Measurements from ENCODE around the gene IL17A. TPM values are rescaled to one million over a fixed set of nuclear protein-coding genes. Genes with fewer than 3 reads are reported as not detected.

IL17A gene
- total and polyA plus RNA-seq, 10 donors: not detected

DNA sequence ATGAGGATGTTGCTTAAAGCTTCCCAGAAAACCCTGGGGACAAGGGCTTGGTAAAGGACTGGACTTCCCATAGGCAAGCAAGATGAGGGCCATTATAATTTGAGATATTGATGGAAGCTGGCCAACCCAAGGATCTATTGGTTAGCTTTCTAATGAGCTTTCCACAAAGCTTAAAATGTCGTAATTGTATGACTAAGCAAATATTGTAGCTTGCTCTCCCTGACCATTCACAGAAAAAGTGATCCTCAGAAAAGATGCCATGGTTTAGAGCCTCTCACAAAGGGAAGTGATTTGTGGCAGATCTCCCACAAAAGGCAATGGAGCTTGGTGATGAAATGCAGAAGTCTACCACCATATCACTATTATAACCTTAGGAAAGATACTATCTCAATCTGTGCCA, 44.5 kb downstream of the IL17A start:
- Histone ChIP-seq H3K9me3 (no peaks in the 10 kb centered on the region), H3K27ac (no peak overlapping the region), H3K4me3 (no peak overlapping the region), H3K27me3 (replicated peaks in 1 of 7) (peaks cover 0 to 16% (median 0%) of the 10 kb centered on the region in 7 donors), H3K4me1 (no peaks in the 10 kb centered on the region), H3K36me3 (no peaks in the 10 kb centered on the region)
- no peak for TF ChIP-seq POLR2A (IDR thresholded peaks at IDR 0.05)
- no peak for TF ChIP-seq POLR2AphosphoS5 (IDR thresholded peaks at IDR 0.05)
- TF ChIP-seq, protein P1, sequence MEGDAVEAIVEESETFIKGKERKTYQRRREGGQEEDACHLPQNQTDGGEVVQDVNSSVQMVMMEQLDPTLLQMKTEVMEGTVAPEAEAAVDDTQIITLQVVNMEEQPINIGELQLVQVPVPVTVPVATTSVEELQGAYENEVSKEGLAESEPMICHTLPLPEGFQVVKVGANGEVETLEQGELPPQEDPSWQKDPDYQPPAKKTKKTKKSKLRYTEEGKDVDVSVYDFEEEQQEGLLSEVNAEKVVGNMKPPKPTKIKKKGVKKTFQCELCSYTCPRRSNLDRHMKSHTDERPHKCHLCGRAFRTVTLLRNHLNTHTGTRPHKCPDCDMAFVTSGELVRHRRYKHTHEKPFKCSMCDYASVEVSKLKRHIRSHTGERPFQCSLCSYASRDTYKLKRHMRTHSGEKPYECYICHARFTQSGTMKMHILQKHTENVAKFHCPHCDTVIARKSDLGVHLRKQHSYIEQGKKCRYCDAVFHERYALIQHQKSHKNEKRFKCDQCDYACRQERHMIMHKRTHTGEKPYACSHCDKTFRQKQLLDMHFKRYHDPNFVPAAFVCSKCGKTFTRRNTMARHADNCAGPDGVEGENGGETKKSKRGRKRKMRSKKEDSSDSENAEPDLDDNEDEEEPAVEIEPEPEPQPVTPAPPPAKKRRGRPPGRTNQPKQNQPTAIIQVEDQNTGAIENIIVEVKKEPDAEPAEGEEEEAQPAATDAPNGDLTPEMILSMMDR (IDR thresholded peaks at IDR 0.05 in 8 of 11, conservative IDR thresholded peaks at IDR 0.05 in 3 of 11): no peak
- WGBS, 5 donors: 52 to 66% (median 58%) methylated on average over 1 of the region's 1 CpG
- DNase-seq: no peak
- intact Hi-C loops (cut with DNase I; ENCODE audit: low total_unique reads): no loop called here

DNA sequence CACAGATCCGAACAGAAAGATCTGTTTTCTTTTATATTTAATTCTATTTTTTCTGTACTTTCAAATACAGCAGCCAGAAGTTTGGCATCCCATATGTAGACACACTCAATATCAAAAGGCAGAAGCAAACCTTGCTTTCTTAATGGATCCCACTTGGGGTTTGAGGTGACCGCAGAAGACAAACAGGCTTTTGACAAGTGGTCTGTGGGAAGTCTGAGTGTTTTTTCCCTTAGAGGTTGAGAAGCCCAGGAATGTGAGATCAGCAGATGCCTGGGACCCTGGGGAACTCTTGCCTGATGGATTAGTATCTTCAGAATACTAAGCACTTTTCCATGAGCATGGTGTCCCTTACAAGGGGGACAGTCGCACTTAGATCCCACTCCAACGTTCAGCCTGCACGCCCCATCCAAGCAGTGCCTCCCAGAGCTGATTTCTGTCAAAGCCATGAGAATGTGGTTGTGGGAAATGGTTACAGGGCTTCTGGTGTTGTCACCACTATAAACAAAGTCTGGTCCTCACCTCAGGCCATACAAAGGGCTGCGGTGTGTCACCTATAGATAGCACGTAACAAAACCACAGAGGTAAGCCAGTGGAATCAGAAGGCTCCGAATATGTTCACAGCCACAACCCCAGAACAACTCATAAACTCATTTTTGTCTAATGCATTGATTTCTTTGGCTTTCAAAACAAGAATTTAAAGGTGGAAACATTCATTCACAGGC, 45.4 kb downstream of the IL17A start:
- H3K4me1 ChIP-seq: no peaks in the 10 kb centered on the region
- TF ChIP-seq POLR2A (IDR thresholded peaks at IDR 0.05) (no peak), POLR2AphosphoS5 (IDR thresholded peaks at IDR 0.05) (no peak)
- TF ChIP-seq, protein P1 (IDR thresholded peaks at IDR 0.05 in 8 of 11, conservative IDR thresholded peaks at IDR 0.05 in 3 of 11): no peak
- H3K9me3 ChIP-seq: no peaks in the 10 kb centered on the region
- H3K4me3 ChIP-seq: no peak overlapping the region
- DNase-seq: no peak
- intact Hi-C loops (cut with DNase I; ENCODE audit: low total_unique reads): no loop called here
- no peak overlapping the region for H3K27ac ChIP-seq
- 76 to 88% (median 84%) methylated on average over 8 of the region's 8 CpGs for WGBS, 5 donors
- H3K36me3 ChIP-seq: no peaks in the 10 kb centered on the region
- peaks cover 0 to 21% (median 0%) of the 10 kb centered on the region in 7 donors for H3K27me3 ChIP-seq (replicated peaks in 1 of 7)

DNA sequence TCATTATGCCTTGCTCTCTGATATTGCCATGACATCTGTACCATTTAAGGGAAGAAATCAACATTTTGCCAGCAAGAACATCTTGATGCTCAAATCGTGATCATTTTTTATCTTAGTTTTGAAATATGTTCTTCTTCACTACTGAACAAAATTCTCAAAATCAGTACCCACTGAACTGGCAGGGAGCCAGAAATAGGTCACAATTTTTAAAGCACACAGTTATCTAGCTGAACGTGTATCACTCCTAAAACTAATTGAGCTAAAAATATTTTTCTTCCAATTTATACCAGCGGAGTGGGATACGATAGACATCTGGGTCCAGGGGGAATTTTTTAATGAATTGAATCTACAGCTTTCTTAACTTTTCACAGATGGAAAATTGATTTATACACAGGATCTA, 46.8 kb downstream of the IL17A start:
- Histone ChIP-seq H3K4me1 (no peaks in the 10 kb centered on the region), H3K27me3 (replicated peaks in 1 of 7) (peaks cover 0 to 35% (median 0%) of the 10 kb centered on the region in 7 donors), H3K36me3 (no peaks in the 10 kb centered on the region), H3K27ac (no peak overlapping the region), H3K4me3 (no peak overlapping the region), H3K9me3 (no peaks in the 10 kb centered on the region)
- WGBS, 5 donors: 64 to 85% (median 79%) methylated on average over 4 of the region's 4 CpGs
- no peak for DNase-seq
- intact Hi-C loops (cut with DNase I; ENCODE audit: low total_unique reads): no loop called here
- TF ChIP-seq, protein P1 (IDR thresholded peaks at IDR 0.05 in 8 of 11, conservative IDR thresholded peaks at IDR 0.05 in 3 of 11): no peak
- TF ChIP-seq POLR2A (IDR thresholded peaks at IDR 0.05) (no peak), POLR2AphosphoS5 (IDR thresholded peaks at IDR 0.05) (no peak)

DNA sequence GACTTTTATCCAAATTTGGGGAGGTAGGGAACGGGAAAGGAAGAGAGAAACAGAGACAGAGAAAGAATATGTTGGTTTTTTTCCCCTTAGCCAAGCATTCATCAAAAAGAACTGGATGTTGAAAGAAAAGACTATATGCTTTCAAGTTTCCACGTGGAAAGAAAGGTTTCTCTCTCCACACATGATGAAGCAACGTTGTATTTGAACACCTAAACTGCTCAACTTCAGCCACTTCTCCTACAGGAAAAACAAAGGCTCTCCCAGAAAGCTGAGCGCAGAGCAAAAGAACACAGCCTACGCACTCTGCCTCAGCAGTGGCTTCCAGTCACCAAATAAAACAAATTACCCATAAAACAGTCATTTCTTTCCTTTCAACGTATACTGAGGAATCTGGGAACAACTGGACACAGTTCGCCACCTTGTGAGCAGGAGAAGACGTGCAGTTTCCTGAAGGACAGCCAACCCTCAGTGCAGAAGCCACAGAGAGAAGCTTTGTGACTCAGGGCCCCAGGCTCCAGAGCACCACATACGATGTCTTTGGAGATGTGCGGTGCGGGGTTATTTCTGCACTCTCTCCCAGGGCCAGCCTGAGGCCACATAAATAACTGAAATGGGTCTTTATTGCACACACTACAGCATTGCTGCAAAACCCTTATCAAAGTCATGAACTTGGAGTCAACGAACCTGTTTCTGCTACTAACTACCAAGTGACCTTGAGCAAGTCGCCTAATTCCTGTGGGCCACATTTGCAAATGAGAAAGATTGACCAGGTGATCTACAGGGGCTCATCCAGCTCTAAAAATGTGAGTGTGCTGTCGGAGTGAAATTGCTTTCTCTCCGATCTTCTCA, 48.0 kb downstream of the IL17A start:
- no peaks in the 10 kb centered on the region for H3K9me3 ChIP-seq
- TF ChIP-seq POLR2AphosphoS5 (IDR thresholded peaks at IDR 0.05) (no peak), POLR2A (IDR thresholded peaks at IDR 0.05) (no peak)
- TF ChIP-seq, protein P1 (IDR thresholded peaks at IDR 0.05 in 8 of 11, conservative IDR thresholded peaks at IDR 0.05 in 3 of 11): no peak
- DNase-seq: no peak
- no peak overlapping the region for H3K27ac ChIP-seq
- 54 to 62% (median 59%) methylated on average over 15 of the region's 15 CpGs for WGBS, 5 donors
- peaks cover 0 to 38% (median 0%) of the 10 kb centered on the region in 7 donors for H3K27me3 ChIP-seq (replicated peaks in 1 of 7)
- intact Hi-C loops (cut with DNase I; ENCODE audit: low total_unique reads): no loop called here
- no peaks in the 10 kb centered on the region for H3K36me3 ChIP-seq
- H3K4me3 ChIP-seq: no peak overlapping the region
- H3K4me1 ChIP-seq: no peaks in the 10 kb centered on the region

Measured in spleen (tissue), 11 donors.